ENCODE results near the gene RS1. TPM values are rescaled to one million over a fixed set of nuclear protein-coding genes. Genes with fewer than 3 reads are reported as not detected.

RS1 gene
- total and polyA plus RNA-seq, 4 donors = not detected

DNA sequence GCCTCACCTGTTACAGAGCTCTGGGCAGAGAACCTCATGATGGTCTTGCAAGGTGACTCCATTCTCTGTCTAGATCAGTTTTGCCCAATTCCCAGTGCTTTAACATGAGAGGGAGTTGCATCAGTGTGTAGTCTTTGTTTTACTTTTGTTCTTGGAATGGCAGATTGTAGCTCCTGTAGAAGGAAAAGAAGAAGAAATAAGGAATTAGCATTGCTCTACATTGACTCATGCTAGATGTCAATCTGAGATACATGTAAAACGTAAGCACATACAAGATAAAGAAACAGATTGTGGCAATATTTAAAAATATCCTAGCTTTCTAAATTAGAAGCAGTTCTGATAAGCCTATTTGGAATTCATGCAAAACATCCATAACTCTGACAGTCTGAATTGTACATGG is 19.5 kb upstream of the RS1 start:
- WGBS = 64% methylated on average over 1 of the region's 1 CpG
- H3K27me3 ChIP-seq (ENCODE audit: control insufficient read depth in 4 of 4, insufficient read depth in 4 of 4, low read length in 3 of 4) = no peaks in the 10 kb centered on the region
- no peaks in the 10 kb centered on the region for H3K36me3 ChIP-seq (ENCODE audit: control insufficient read depth in 4 of 4, insufficient read depth in 3 of 4, low read depth in 1 of 4, low read length in 3 of 4)
- no peaks in the 10 kb centered on the region for H3K4me1 ChIP-seq (ENCODE audit: control insufficient read depth in 4 of 4, insufficient read depth in 4 of 4, low read length in 3 of 4)
- no peak overlapping the region for H3K4me3 ChIP-seq (ENCODE audit: low read depth in 1 of 3, low read length in 3 of 3)
- no peak overlapping the region for H3K9ac ChIP-seq (ENCODE audit: low read depth in 1 of 2, low read length in 2 of 2)
- DNase-seq (ENCODE audit: low spot score) = no peak
- no peak overlapping the region for H3K27ac ChIP-seq (ENCODE audit: low read depth in 1 of 2, low read length in 2 of 2)
- H3K9me3 ChIP-seq (ENCODE audit: control insufficient read depth in 4 of 4, low read length in 3 of 4) = no peaks in the 10 kb centered on the region
- TF ChIP-seq FOXA2 (IDR thresholded peaks at IDR 0.05) (no peak), TAF1 (conservative IDR thresholded peaks at IDR 0.05) (no peak), RAD21 (IDR thresholded peaks at IDR 0.05) (no peak), GABPA (IDR thresholded peaks at IDR 0.05 in 1 of 2, conservative IDR thresholded peaks at IDR 0.05 in 1 of 2) (no peak), HNF4G (IDR thresholded peaks at IDR 0.05) (no peak), NR2F2 (IDR thresholded peaks at IDR 0.05) (no peak), SP1 (IDR thresholded peaks at IDR 0.05) (no peak), CTCF (IDR thresholded peaks at IDR 0.05; ENCODE audit: low read depth, low read length, missing input control) (no peak), FOXA1 (IDR thresholded peaks at IDR 0.05) (no peak), JUND (IDR thresholded peaks at IDR 0.05) (no peak), HNF4A (conservative IDR thresholded peaks at IDR 0.05) (no peak)
- TF ChIP-seq, protein P1, sequence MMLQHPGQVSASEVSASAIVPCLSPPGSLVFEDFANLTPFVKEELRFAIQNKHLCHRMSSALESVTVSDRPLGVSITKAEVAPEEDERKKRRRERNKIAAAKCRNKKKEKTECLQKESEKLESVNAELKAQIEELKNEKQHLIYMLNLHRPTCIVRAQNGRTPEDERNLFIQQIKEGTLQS (IDR thresholded peaks at IDR 0.05) = no peak
- TF ChIP-seq, protein P2, sequence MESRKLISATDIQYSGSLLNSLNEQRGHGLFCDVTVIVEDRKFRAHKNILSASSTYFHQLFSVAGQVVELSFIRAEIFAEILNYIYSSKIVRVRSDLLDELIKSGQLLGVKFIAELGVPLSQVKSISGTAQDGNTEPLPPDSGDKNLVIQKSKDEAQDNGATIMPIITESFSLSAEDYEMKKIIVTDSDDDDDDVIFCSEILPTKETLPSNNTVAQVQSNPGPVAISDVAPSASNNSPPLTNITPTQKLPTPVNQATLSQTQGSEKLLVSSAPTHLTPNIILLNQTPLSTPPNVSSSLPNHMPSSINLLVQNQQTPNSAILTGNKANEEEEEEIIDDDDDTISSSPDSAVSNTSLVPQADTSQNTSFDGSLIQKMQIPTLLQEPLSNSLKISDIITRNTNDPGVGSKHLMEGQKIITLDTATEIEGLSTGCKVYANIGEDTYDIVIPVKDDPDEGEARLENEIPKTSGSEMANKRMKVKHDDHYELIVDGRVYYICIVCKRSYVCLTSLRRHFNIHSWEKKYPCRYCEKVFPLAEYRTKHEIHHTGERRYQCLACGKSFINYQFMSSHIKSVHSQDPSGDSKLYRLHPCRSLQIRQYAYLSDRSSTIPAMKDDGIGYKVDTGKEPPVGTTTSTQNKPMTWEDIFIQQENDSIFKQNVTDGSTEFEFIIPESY (IDR thresholded peaks at IDR 0.05) = no peak
- TF ChIP-seq, protein P3, sequence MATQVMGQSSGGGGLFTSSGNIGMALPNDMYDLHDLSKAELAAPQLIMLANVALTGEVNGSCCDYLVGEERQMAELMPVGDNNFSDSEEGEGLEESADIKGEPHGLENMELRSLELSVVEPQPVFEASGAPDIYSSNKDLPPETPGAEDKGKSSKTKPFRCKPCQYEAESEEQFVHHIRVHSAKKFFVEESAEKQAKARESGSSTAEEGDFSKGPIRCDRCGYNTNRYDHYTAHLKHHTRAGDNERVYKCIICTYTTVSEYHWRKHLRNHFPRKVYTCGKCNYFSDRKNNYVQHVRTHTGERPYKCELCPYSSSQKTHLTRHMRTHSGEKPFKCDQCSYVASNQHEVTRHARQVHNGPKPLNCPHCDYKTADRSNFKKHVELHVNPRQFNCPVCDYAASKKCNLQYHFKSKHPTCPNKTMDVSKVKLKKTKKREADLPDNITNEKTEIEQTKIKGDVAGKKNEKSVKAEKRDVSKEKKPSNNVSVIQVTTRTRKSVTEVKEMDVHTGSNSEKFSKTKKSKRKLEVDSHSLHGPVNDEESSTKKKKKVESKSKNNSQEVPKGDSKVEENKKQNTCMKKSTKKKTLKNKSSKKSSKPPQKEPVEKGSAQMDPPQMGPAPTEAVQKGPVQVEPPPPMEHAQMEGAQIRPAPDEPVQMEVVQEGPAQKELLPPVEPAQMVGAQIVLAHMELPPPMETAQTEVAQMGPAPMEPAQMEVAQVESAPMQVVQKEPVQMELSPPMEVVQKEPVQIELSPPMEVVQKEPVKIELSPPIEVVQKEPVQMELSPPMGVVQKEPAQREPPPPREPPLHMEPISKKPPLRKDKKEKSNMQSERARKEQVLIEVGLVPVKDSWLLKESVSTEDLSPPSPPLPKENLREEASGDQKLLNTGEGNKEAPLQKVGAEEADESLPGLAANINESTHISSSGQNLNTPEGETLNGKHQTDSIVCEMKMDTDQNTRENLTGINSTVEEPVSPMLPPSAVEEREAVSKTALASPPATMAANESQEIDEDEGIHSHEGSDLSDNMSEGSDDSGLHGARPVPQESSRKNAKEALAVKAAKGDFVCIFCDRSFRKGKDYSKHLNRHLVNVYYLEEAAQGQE (IDR thresholded peaks at IDR 0.05) = no peak

GRCh38 chrX:18687856-18688495 is 16.1 kb upstream of the RS1 start:
- DNase-seq (ENCODE audit: low spot score) = no peak
- Histone ChIP-seq H3K27me3 (ENCODE audit: control insufficient read depth in 4 of 4, insufficient read depth in 4 of 4, low read length in 3 of 4) (no peaks in the 10 kb centered on the region), H3K4me3 (ENCODE audit: low read depth in 1 of 3, low read length in 3 of 3) (no peak overlapping the region), H3K9me3 (ENCODE audit: control insufficient read depth in 4 of 4, low read length in 3 of 4) (no peaks in the 10 kb centered on the region), H3K27ac (ENCODE audit: low read depth in 1 of 2, low read length in 2 of 2) (no peak overlapping the region), H3K36me3 (ENCODE audit: control insufficient read depth in 4 of 4, insufficient read depth in 3 of 4, low read depth in 1 of 4, low read length in 3 of 4) (no peaks in the 10 kb centered on the region), H3K4me1 (ENCODE audit: control insufficient read depth in 4 of 4, insufficient read depth in 4 of 4, low read length in 3 of 4) (no peaks in the 10 kb centered on the region), H3K9ac (ENCODE audit: low read depth in 1 of 2, low read length in 2 of 2) (no peak overlapping the region)
- 86% methylated on average over 7 of the region's 7 CpGs for WGBS
- TF ChIP-seq TAF1 (conservative IDR thresholded peaks at IDR 0.05) (no peak), SP1 (IDR thresholded peaks at IDR 0.05) (no peak), HNF4A (conservative IDR thresholded peaks at IDR 0.05) (no peak), NR2F2 (IDR thresholded peaks at IDR 0.05) (no peak), FOXA1 (IDR thresholded peaks at IDR 0.05) (no peak), HNF4G (IDR thresholded peaks at IDR 0.05) (no peak), YY1 (IDR thresholded peaks at IDR 0.05) (no peak), FOXA2 (IDR thresholded peaks at IDR 0.05) (no peak), RAD21 (IDR thresholded peaks at IDR 0.05) (no peak)
- TF ChIP-seq, protein P4, sequence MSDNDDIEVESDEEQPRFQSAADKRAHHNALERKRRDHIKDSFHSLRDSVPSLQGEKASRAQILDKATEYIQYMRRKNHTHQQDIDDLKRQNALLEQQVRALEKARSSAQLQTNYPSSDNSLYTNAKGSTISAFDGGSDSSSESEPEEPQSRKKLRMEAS (IDR thresholded peaks at IDR 0.05) = no peak
- TF ChIP-seq, protein P1 (IDR thresholded peaks at IDR 0.05) = no peak
- TF ChIP-seq, protein P2 (IDR thresholded peaks at IDR 0.05) = no peak
- TF ChIP-seq, protein P3 (IDR thresholded peaks at IDR 0.05) = no peak
